ENCODE measurements around the gene MYZAP.

MYZAP gene

DNA sequence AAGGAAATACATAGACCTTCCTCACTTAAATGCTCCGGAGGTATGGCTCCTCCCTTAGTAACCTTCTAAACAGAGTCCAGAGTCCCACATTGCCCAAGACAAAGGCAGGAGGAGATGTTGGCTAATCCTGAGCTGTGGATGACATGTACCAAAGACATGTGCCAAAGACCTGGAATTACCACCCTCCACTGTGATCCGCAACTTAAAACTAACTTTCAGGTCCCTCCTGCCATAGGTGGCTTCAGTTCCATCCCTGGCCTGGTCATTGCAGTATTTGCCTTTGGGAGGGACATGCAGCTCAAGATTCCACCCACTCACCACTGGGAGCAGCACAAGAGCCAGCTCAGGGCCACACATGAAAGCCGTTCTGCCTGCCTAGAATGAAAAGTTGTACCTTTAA is 28.0 kb downstream of the MYZAP start:
- DNase-seq (ENCODE audit: low read depth in 2 of 3, low spot score in 1 of 3): no peak

DNA sequence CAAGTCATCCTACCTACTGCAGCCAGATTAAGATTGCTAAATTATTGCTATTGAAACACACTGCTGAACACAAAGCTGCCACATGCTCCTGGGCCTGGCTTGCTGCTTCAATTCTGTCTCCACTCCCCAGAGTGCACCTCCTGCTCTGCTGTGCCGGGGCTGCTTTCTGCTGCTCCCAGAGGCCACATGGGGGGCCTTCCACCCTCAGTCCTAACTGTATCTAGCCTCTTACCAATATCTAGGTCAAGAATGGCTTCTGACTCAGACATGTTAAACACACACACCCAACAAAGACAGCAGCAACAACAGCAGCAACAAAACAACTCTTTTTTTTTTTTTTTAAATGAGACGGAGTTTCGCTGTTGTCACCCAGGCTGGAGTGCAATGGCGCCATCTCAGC is 33.0 kb downstream of the MYZAP start:
- DNase-seq (ENCODE audit: low read depth in 2 of 3, low spot score in 1 of 3): no peak

GRCh38 chr15:57625703-57626448 is 34.2 kb downstream of the MYZAP start:
- DNase-seq (ENCODE audit: low read depth in 2 of 3, low spot score in 1 of 3): no peak

DNA sequence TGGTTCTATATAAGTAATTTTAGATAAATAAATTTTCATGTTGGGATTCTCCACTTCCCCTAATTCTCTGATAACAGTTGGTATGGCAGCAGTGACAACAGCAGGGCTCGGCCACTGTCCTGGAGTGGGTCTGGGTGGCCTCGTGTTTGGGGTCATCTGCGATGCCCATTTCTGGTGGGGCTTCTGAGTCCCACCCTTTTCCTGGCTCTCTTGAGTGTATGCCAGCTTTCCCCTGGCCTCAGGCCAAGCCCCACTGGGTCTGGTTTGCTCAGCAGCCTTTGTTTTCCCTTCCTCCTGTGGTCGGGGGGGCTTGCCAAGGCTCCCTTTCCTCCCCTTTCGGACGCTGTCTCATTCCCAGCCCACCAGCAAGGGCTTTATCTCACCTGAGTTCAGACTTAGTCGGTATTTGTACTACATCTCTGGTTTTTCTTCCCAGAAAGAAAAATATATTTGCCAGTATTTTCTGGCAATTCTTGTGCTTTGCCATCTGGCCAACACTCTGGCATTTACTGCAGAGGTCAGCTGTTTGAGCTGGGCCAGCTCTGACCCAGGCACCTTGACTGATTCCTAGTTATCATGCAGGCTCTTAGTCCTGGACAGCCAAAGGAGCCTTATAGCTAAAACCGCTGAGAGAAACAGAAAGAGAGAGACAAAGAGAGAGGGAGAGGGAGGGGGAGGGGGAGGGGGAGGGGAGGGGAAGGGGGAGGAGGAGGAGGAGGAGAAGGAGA is 35.2 kb downstream of the MYZAP start:
- DNase-seq (ENCODE audit: low read depth in 2 of 3, low spot score in 1 of 3): no peak

- no peak for DNase-seq (ENCODE audit: low read depth in 2 of 3, low spot score in 1 of 3)
Observed at GRCh38 chr15:57631386-57632110, 39.8 kb downstream of the MYZAP start.

DNA sequence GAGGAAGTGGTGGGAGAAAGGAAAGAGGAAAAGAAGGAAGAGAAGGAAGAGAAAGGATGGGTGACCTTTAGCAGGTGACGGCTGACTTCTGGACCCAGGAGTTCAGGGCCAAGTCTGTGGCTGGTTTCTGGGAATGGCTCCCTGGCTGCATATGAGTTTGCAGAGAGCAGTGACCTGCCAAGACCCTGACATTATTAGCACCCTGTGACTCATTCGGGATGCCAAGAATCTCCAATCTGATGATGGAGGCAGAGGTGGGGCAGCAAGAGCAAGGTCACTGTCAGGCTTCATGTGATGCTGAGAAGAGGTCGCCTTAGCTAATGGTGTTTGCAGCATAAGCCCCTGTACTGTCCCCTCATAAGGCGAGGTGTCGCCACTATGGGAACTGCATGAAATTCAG is 42.6 kb downstream of the MYZAP start:
- no peak for DNase-seq (ENCODE audit: low read depth in 2 of 3, low spot score in 1 of 3)

DNA sequence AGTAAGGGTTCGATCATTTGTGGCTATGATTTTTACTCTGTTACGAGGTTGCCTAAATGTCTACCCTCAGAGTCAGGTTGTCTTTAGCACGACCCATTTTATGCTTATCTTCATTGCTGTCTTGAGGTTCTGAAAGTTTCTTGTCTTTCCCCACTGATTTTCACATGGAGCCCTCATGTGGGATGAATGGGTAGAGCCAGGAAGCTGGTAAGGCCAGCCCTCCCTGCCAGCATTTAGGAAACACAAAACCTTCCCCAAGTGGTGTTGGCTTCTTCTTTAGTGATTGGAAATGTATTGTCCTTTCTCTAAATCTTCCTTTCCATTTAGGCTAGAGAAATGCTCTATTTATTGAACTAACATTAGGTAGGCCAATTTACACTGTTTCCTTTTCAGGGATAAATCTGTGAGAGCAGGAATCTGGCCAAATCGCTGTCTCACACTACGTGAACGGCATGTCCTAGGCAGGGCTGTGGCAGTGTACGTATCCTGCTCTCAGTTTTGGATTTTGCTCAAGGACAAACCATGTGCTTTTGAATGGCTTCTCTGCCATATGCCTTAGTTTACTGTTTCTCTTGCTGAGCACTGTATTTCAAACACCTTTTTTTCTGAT is 43.7 kb downstream of the MYZAP start:
- DNase-seq (ENCODE audit: low read depth in 2 of 3, low spot score in 1 of 3): no peak

DNA sequence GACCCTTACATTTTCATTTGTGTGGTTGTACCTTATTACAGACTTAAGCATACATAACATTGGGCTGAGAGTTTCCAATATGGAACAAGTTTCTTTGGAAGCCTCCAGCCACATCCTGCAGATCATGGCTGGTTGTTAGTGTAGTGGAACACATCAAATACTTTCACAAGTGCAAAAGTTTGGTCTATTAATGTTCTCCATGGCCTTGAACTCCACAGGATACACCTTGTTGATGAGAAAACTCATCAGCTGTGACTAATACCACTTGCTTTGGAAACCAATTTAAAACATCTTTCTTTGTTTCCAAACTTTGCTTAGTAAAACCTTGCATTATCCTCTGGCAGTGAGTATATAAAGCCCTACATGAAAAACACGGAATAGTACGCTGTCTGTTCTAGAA is 46.1 kb downstream of the MYZAP start:
- DNase-seq (ENCODE audit: low read depth in 2 of 3, low spot score in 1 of 3): no peak

GRCh38 chr15:57639306-57639705 is 47.6 kb downstream of the MYZAP start:
- no peak for DNase-seq (ENCODE audit: low read depth in 2 of 3, low spot score in 1 of 3)

DNA sequence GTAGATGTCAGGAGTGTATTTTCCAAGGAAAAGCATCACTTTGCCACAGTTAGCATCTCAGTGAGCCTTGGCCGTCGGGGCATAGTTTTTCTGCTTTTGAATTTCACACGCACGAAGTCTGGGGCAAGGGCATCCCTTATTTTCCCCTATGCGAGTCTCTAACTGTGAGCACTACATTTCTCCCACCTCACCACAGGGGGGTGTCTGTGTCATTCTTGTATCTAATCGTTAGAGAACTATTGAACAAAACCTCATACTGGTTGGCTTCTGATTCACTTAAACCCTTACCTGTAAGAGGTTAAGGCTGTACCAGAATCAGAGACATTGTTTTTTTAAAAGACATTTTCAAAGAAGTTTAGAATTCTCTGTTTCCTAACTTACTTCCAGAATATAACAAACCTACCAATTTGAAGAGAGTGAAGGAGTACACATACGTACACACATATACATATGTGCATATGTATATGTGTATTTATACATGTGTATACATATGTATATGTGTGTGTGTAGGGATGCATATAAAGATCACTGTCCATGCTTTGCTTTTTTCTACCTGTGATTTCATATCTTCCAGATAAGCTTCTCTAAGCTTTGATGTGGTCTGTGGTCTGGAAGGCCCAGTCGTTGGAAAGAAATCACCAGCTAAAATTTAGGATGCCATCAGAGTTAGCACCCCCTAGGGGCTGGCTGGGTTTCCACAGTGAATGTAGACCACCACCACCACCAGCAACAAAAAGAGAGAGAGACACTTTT is 49.4 kb downstream of the MYZAP start:
- DNase-seq (ENCODE audit: low read depth in 2 of 3, low spot score in 1 of 3): peak in 1 of 3 donors; percentile 5

DNA sequence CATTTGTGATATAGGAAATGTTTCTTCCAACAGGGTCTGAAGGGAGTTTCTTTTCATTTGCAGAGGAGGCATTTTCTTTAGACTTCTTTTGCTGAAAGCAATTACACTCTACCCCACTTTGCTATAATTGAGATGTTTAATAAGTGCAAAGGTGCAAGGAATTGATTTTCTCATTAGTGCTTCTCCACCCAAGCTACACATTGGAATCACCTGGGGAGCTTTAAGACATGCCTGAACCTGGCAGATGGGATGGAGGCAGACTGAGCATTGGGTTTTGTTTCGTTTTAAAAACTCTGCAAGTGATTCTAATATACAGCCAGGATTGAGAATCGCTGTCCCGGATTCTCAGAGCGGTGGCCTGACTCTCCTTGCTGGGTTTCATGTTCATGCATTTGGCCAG is 52.1 kb downstream of the MYZAP start:
- no peak for DNase-seq (ENCODE audit: low read depth in 2 of 3, low spot score in 1 of 3)

DNA sequence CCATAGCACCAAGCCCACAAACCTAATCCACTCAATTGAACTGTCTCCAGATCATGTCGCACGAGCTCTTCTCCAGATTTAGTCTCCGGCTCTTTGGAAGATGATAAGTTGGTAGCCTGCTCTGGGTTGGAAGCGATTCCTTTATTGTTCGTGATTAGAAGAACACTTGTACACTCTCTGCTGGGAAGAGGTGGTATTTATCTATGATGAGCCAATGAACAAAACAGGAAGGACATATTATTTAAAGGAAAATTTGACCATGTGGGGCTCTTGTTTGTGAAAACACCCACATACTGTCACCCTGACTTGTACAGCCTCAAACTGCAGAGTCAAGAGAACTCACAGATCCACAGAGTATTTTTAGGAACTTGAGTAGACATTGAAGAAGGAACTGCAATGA is 54.4 kb downstream of the MYZAP start:
- DNase-seq (ENCODE audit: low read depth in 2 of 3, low spot score in 1 of 3): no peak

DNA sequence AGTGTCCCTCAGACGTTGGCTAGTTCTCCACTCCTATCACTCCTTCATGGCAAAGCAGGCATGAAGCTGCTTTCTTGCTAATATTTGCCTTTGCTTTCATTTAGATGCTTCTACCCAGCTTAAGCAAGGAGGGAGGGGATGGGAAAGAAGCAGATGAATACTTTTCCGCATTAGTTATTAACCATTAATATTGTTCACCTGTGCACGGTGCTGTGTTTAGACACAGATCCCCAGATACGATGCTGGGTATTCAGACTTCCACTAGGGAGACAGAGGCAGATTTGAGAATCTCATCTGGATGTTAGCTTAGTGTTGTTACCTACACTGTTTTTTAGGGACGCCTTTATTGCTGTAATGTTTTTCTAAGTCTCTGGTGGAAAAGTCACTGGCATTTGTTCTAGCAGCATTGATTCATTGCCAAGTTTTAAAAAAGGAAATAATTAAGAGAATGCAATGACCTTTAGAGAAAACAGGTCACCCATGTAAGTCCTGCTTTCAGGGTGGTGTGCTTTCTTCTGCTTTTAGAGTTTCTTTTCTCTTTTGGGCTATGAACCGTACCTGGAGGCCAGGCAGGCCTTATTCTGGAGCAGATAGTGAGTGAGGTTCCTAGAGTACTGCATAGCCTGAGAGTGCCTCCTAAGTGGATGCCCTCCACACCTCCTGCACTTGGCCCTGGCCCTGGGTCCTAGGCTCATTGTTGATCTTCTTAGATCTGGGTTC is 55.5 kb downstream of the MYZAP start:
- no peak for DNase-seq (ENCODE audit: low read depth in 2 of 3, low spot score in 1 of 3)

GRCh38 chr15:57647791-57648130 is 56.1 kb downstream of the MYZAP start:
- DNase-seq (ENCODE audit: low read depth in 2 of 3, low spot score in 1 of 3): no peak

DNA sequence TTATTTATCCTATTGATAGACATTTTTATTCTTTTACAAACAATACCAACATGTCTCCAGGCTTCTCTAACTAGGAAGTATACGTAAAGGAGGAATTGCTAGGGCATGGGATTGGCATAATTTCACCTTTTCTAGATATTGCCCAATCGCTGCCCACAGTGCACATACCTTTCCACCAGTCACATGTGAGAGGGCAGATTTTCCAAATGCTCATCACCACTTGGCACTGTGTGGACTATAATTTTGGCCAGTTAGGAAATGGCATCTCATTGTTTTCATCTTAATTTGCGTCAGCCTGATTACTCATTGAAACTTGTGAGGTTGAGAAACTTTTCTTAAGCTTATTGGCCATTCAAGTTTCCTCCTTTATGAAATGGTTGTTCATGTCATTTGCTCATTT is 57.4 kb downstream of the MYZAP start:
- no peak for DNase-seq (ENCODE audit: low read depth in 2 of 3, low spot score in 1 of 3)

- DNase-seq (ENCODE audit: low read depth in 2 of 3, low spot score in 1 of 3): no peak
Observed at GRCh38 chr15:57651445-57651844, 59.7 kb downstream of the MYZAP start.

- no peak for DNase-seq (ENCODE audit: low read depth in 2 of 3, low spot score in 1 of 3)
Observed at GRCh38 chr15:57652481-57652880, 60.8 kb downstream of the MYZAP start.

DNA sequence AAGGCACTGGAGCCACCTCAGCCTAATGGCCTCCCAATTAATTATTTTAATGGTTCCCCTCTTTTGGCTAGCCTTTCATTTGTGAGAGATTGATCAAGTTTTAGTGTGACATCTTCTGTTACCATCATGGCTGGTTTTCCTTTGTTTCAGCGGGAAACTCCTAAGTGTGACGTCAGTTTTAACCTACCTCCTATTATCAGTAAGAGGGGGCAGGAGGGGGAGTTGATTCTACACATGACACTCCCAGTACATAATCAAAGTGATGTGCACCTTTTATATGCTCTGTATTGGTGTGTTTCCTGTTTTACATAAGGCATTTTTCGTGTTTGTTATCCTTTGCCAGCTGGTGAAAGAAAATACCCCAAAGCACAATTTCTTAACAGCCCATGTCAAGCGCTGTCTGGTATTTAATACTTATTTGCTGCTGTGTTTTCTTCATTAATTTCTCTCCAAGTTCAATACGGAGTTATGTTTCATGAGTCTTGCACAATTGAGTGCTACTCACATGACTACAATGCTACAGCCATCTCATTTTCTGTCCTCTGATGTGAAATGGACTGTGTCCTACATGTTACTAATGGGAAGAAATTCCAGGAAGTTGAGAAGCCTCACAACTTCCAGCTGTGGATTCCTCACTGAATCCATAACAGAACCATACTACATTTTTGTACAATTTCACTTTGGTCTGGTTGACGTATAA is 62.6 kb downstream of the MYZAP start:
- no peak for DNase-seq (ENCODE audit: low read depth in 2 of 3, low spot score in 1 of 3)

- DNase-seq (ENCODE audit: low read depth in 2 of 3, low spot score in 1 of 3): no peak
Observed at GRCh38 chr15:57655053-57655452, 63.3 kb downstream of the MYZAP start.

DNA sequence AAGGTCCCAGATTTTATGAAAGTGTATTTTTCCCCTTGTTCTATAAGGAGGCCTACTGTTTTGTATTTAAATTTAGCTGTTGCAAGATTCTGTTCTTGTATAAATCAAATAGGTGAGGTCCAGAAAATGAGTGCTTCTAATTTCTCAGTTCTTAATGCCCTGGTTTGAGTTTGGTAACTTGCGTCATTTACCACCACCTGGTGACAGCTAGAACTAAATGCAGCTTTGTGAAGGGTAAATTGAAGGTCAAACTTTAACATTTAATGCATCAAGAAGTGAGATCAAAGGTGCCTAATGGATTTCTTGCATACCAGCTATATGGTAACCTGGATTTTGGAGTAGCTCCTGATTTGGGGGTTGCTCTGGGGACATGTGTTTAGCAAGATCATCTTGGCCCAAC is 64.1 kb downstream of the MYZAP start:
- no peak for DNase-seq (ENCODE audit: low read depth in 2 of 3, low spot score in 1 of 3)
